HL-60 (cell line): ENCODE measurements around the gene SLC10A3.

Experiments
- GABPA ChIP-seq: IDR thresholded peaks from 2 replicates; pipeline ENCODE4 v1.6.1; 2012; ENCODE audit warnings: low read depth
- TF ChIP-seq, protein P1 (sequence below): IDR thresholded peaks from 2 replicates; pipeline ENCODE4 v1.6.1; 2012; ENCODE audit warnings: low read depth; ENCODE audit not compliant: insufficient replicate concordance
- TF ChIP-seq, protein P2 (sequence below): IDR thresholded peaks from one replicate; pipeline ENCODE4 v1.5.1; 2011; ENCODE audit warnings: low read length, control low read depth, inconsistent platforms; ENCODE audit not compliant: insufficient read depth

DNA sequence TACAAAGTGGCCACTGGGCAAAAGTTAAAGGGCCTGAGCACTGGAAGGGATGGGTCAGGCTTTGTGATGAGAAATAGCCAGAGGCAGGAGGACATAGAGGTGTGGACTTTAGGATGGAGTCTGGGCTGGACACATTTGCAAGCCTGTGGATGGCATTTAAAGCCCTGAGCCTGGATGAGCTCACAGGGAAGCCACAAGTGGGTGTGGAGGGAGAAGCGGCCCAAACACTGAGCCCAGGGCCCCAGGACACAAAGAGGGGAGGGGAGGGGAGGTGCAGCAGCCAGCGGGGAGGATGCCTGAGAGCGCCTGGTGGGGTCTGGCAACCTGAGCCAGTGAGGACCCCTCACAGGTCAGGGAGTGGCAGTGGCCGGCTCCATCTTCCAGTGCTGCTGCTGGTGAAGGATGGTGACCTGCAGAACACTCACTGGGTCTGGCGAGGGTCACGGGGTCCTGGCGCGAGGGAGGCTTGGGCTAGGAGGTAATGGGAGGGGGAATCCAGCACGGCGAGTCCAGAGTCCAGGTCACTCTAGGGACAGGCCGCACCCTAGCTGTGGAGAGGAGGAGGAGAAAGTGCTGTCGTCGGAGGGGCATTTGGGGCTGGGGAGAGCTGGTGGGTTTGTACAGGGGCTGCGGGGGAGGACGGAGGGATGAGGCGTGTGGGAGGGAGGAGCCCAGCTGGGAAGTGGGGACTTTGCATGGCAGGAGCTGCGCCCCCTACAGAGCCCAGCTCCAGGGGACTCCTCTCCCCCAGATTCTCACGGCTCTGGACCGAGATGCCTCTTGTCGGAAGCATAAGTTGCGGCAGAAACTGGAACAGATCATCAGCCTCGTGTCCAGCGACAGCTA is 18.4 kb downstream of the SLC10A3 start:
- TF ChIP-seq, protein P1, sequence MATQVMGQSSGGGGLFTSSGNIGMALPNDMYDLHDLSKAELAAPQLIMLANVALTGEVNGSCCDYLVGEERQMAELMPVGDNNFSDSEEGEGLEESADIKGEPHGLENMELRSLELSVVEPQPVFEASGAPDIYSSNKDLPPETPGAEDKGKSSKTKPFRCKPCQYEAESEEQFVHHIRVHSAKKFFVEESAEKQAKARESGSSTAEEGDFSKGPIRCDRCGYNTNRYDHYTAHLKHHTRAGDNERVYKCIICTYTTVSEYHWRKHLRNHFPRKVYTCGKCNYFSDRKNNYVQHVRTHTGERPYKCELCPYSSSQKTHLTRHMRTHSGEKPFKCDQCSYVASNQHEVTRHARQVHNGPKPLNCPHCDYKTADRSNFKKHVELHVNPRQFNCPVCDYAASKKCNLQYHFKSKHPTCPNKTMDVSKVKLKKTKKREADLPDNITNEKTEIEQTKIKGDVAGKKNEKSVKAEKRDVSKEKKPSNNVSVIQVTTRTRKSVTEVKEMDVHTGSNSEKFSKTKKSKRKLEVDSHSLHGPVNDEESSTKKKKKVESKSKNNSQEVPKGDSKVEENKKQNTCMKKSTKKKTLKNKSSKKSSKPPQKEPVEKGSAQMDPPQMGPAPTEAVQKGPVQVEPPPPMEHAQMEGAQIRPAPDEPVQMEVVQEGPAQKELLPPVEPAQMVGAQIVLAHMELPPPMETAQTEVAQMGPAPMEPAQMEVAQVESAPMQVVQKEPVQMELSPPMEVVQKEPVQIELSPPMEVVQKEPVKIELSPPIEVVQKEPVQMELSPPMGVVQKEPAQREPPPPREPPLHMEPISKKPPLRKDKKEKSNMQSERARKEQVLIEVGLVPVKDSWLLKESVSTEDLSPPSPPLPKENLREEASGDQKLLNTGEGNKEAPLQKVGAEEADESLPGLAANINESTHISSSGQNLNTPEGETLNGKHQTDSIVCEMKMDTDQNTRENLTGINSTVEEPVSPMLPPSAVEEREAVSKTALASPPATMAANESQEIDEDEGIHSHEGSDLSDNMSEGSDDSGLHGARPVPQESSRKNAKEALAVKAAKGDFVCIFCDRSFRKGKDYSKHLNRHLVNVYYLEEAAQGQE: no peak
- TF ChIP-seq, protein P2, sequence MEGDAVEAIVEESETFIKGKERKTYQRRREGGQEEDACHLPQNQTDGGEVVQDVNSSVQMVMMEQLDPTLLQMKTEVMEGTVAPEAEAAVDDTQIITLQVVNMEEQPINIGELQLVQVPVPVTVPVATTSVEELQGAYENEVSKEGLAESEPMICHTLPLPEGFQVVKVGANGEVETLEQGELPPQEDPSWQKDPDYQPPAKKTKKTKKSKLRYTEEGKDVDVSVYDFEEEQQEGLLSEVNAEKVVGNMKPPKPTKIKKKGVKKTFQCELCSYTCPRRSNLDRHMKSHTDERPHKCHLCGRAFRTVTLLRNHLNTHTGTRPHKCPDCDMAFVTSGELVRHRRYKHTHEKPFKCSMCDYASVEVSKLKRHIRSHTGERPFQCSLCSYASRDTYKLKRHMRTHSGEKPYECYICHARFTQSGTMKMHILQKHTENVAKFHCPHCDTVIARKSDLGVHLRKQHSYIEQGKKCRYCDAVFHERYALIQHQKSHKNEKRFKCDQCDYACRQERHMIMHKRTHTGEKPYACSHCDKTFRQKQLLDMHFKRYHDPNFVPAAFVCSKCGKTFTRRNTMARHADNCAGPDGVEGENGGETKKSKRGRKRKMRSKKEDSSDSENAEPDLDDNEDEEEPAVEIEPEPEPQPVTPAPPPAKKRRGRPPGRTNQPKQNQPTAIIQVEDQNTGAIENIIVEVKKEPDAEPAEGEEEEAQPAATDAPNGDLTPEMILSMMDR: no peak
- TF ChIP-seq GABPA: no peak
